WTC11 (cell line): ENCODE data around the gene NSMCE1. TPM values are rescaled to one million over a fixed set of nuclear protein-coding genes. Genes with fewer than 3 reads are reported as not detected.

Experiments used
- ATAC-seq: fragments of 200-7000 bp; cut with Tn5 transposase; 2 replicates; pipeline ENCODE4 v1.10.0; 2021; ENCODE audit warnings: mild to moderate bottlenecking, moderate library complexity
- CTCF ChIA-PET: fragments of 300-600 bp; sonication (Branson Sonifier 250); formaldehyde crosslinking; loops from one replicate; lab custom pipeline; 2021; ENCODE audit warnings: antibody characterized with exemption; lab: Charles Lee
- POLR2A ChIA-PET: fragments of 350-600 bp; sonication (Branson Sonifier 250); formaldehyde crosslinking; loops from one replicate; lab custom pipeline; 2021; ENCODE audit warnings: antibody characterized with exemption; lab: Charles Lee
- DNase-seq: peaks from one replicate; pipeline ENCODE4 v3.0.0; 2021; ENCODE audit warnings: low spot score
- H3K27ac Mint-ChIP-seq: 2 replicates; pipeline ENCODE4 v1.8.0; 2021; ENCODE audit warnings: mixed read lengths
- H3K27me3 Mint-ChIP-seq: 2 replicates; pipeline ENCODE4 v1.8.0; 2021; ENCODE audit warnings: low read depth, mild to moderate bottlenecking, moderate library complexity, mixed read lengths
- H3K36me3 Mint-ChIP-seq: 2 replicates; pipeline ENCODE4 v1.8.0; 2021; ENCODE audit warnings: mixed read lengths
- H3K4me1 Mint-ChIP-seq: 2 replicates; pipeline ENCODE4 v1.8.0; 2022; ENCODE audit warnings: mixed read lengths
- H3K4me3 Mint-ChIP-seq: 2 replicates; pipeline ENCODE4 v1.8.0; 2021; ENCODE audit warnings: mild to moderate bottlenecking, moderate library complexity, mixed read lengths
- H3K9me3 Mint-ChIP-seq: 2 replicates; pipeline ENCODE4 v1.8.0; 2021; ENCODE audit warnings: mixed read lengths
- ATF2 ChIP-seq: sonication (generic); formaldehyde crosslinking; IDR thresholded peaks from 2 replicates; pipeline ENCODE4 v1.8.1; 2022; ENCODE audit warnings: low read depth, missing genetic modification reagents, borderline replicate concordance
- ATF3 ChIP-seq: sonication (generic); formaldehyde crosslinking; conservative IDR thresholded peaks from 2 replicates; pipeline ENCODE4 v1.8.1; 2022; ENCODE audit warnings: mild to moderate bottlenecking, missing genetic modification reagents
- CBFB ChIP-seq: sonication (generic); formaldehyde crosslinking; IDR thresholded peaks from 2 replicates; pipeline ENCODE4 v1.8.1; 2022; ENCODE audit warnings: mild to moderate bottlenecking, low read depth, missing genetic modification reagents
- NFATC4 ChIP-seq: fragments of 250-450 bp; sonication (Bioruptor Pico); IDR thresholded peaks from 2 replicates; pipeline ENCODE4 v1.9.0; 2021; ENCODE audit warnings: mild to moderate bottlenecking
- NR1H2 ChIP-seq: sonication (generic); formaldehyde crosslinking; IDR thresholded peaks from 2 replicates; pipeline ENCODE4 v1.9.0; 2021; ENCODE audit warnings: mild to moderate bottlenecking, moderate library complexity, missing genetic modification reagents
- RORB ChIP-seq: fragments of 250-450 bp; sonication (Bioruptor Pico); IDR thresholded peaks from 2 replicates; pipeline ENCODE4 v1.9.0; 2021; ENCODE audit warnings: mild to moderate bottlenecking
- TP53 ChIP-seq: sonication (generic); formaldehyde crosslinking; IDR thresholded peaks from 2 replicates; pipeline ENCODE4 v1.8.1; 2023; ENCODE audit warnings: mild to moderate bottlenecking, missing genetic modification reagents
- ZNF263 ChIP-seq: sonication (generic); formaldehyde crosslinking; IDR thresholded peaks from 2 replicates; pipeline ENCODE4 v1.8.1; 2022; ENCODE audit warnings: low read depth, mild to moderate bottlenecking, moderate library complexity, missing genetic modification reagents
- ZNF317 ChIP-seq: sonication (generic); formaldehyde crosslinking; IDR thresholded peaks from 2 replicates; pipeline ENCODE4 v1.8.1; 2023; ENCODE audit warnings: low read depth, mild to moderate bottlenecking, moderate library complexity, missing genetic modification reagents, borderline replicate concordance
- ZNF512 ChIP-seq: sonication (generic); formaldehyde crosslinking; IDR thresholded peaks from 2 replicates; pipeline ENCODE4 v1.8.1; 2022; ENCODE audit warnings: missing genetic modification reagents, borderline replicate concordance
- ZSCAN18 ChIP-seq: fragments of 250-450 bp; sonication (Bioruptor Pico); IDR thresholded peaks from 2 replicates; pipeline ENCODE4 v2.1.2; 2022; ENCODE audit warnings: mild to moderate bottlenecking, moderate library complexity
- total RNA-seq: library from RNA; stranded (reverse); gene quantifications from 3 replicates; pipeline ENCODE4 v1.2.3, GENCODE V29; 2021
- TF ChIP-seq, protein P1 (sequence below): fragments of 250-450 bp; sonication (Bioruptor Pico); conservative IDR thresholded peaks from 2 replicates; pipeline ENCODE4 v1.9.0; 2021; ENCODE audit warnings: mild to moderate bottlenecking
- TF ChIP-seq, protein P2 (sequence below): fragments of 250-450 bp; sonication (Bioruptor Pico); IDR thresholded peaks from 2 replicates; pipeline ENCODE4 v1.8.0; 2021; ENCODE audit warnings: mild to moderate bottlenecking
- TF ChIP-seq, protein P3 (sequence below): sonication (generic); formaldehyde crosslinking; IDR thresholded peaks from 2 replicates; pipeline ENCODE4 v1.8.1; 2023; ENCODE audit warnings: mild to moderate bottlenecking, missing genetic modification reagents, moderate library complexity

The NSMCE1 gene
- total RNA-seq, 1 experiment from 2014 or later, result 29.4 TPM

DNA sequence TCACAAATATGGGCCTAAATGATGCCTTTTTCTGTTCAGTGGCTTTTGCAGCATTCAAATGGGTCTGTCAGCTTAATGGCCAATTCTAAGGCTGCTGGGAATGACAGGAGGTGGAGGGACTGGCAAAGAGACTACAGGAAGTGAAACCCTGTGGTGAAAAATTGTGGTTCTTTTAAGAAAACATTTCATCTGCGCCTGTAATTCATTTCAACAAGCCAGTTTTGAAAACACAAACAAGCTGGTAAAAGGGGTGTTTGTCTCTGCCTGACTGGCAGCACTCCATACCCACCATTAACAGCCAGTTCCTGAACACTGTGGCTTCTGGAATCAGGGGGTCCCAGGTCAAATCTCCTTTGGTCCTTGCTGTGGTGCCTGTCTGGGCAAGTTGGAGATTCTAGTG is 68.8 kb downstream of the NSMCE1 start (continued):
- no peak for TF ChIP-seq ZNF512 (CRISPR knock-in tag)

DNA sequence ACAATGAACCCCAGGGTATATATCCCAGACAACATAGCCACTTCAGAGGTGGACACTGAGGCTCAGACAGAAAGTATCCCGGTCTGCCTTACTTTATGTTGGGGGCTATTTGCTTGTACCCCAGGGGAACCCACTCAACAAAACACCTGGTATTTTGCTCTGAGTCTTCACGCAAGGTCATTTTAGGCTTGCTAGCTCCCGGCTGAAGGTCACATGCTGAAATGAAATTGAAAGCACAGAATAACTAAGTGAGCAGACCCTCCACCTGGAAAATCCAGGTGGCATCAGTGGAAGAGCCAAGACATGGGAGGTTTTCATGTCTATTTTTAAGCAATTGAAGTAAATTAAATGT is 69.4 kb downstream of the NSMCE1 start:
- Mint-ChIP-seq H3K4me1 (peaks cover 23% of the 10 kb centered on the region), H3K36me3 (no peaks in the 10 kb centered on the region), H3K27ac (no peak overlapping the region), H3K4me3 (no peak overlapping the region), H3K9me3 (peaks cover 20% of the 10 kb centered on the region), H3K27me3 (peaks cover 4% of the 10 kb centered on the region)
- ChIA-PET CTCF (interaction anchor here (0.6 to 2.0 kb wide), 5 partner anchors 18 to 178 kb away, joined by 3 to 14 read pairs (median 3); no protein-coding TSS in a partner anchor), POLR2A (interaction anchor here (0.9 kb wide), 1 partner anchor 118 kb away, joined by 3 read pairs; no protein-coding TSS in a partner anchor)
- ATAC-seq (no peak), DNase-seq (no peak)
- TF ChIP-seq ZSCAN18 (CRISPR knock-in tag) (no peak), NR1H2 (no peak), ZNF512 (CRISPR knock-in tag) (no peak), RORB (no peak), CBFB (CRISPR knock-in tag) (no peak), ATF2 (no peak), ATF3 (CRISPR knock-in tag) (no peak), ZNF263 (CRISPR knock-in tag) (no peak), NFATC4 (CRISPR knock-in tag) (no peak), ZNF317 (CRISPR knock-in tag) (no peak), TP53 (no peak)
- TF ChIP-seq, protein P1, sequence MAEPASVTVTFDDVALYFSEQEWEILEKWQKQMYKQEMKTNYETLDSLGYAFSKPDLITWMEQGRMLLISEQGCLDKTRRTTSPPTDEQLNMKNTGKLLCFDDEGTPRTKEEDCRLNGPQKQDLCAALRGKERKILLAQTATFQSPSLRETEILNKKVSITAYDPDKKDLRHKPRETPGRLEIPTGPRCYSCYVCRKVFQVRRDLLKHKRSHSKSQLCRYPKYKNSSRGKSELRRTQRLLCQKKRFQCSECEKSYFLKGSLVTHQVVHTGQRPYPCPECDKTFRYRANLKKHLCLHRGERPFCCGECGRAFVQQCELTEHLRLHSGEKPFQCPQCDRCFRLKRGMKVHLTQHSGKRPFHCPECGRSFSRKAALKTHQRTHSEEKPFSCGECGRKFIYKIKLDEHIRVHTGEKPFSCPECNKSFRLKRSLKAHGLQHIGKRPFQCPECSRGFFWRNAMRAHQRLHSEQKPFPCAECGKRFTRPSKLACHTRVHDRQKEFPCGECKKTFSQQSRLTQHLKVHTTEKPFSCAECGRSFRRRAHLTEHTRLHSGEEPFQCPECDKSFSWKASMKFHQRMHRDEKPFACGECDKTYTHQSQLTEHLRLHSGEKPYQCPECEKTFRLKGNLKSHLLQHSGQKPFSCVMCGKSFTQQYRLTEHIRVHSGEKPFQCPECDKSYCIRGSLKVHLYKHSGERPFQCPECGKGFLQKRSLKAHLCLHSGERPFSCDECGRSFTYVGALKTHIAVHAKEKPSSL (CRISPR knock-in tag), result no peak
- TF ChIP-seq, protein P2, sequence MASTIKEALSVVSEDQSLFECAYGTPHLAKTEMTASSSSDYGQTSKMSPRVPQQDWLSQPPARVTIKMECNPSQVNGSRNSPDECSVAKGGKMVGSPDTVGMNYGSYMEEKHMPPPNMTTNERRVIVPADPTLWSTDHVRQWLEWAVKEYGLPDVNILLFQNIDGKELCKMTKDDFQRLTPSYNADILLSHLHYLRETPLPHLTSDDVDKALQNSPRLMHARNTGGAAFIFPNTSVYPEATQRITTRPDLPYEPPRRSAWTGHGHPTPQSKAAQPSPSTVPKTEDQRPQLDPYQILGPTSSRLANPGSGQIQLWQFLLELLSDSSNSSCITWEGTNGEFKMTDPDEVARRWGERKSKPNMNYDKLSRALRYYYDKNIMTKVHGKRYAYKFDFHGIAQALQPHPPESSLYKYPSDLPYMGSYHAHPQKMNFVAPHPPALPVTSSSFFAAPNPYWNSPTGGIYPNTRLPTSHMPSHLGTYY (CRISPR knock-in tag), result no peak
- TF ChIP-seq, protein P3, sequence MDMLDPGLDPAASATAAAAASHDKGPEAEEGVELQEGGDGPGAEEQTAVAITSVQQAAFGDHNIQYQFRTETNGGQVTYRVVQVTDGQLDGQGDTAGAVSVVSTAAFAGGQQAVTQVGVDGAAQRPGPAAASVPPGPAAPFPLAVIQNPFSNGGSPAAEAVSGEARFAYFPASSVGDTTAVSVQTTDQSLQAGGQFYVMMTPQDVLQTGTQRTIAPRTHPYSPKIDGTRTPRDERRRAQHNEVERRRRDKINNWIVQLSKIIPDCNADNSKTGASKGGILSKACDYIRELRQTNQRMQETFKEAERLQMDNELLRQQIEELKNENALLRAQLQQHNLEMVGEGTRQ (CRISPR knock-in tag), result no peak
